Central memory CD8-positive, alpha-beta T cell (primary cell): ENCODE results near the gene GPR108.
"Not testable (repeated sequence)": the region's sequence is repeated elsewhere in the genome, so short reads cannot be mapped to it uniquely, and the experiment has no call there.

ENCODE experiments used
- ATAC-seq: fragments of 150-1000 bp; cut with Tn5 transposase; replicated peaks from 2 replicates; pipeline ENCODE4 v1.10.0; 2022; ENCODE audit warnings: mild to moderate bottlenecking, moderate FRiP score, moderate number of reproducible peaks; ENCODE audit not compliant: poor library complexity, severe bottlenecking; ENCODE audit errors: extremely low read depth
- DNase-seq, 2 donors: peaks; one replicate each; pipeline ENCODE4 v3.0.0; 2021; ENCODE audit warnings: low spot score in 2 of 2
- H3K27ac Mint-ChIP-seq: one replicate; pipeline ENCODE4 v1.8.0; 2022; ENCODE audit warnings: low read depth, mild to moderate bottlenecking, moderate library complexity, mixed read lengths
- H3K27me3 Mint-ChIP-seq: one replicate; pipeline ENCODE4 v1.8.0; 2022; ENCODE audit warnings: mixed read lengths
- H3K36me3 Mint-ChIP-seq: one replicate; pipeline ENCODE4 v1.8.0; 2022; ENCODE audit warnings: mild to moderate bottlenecking, moderate library complexity, mixed read lengths; ENCODE audit not compliant: insufficient read depth
- H3K4me1 Mint-ChIP-seq: one replicate; pipeline ENCODE4 v1.8.0; 2022; ENCODE audit warnings: mixed read lengths
- H3K4me3 Mint-ChIP-seq: one replicate; pipeline ENCODE4 v1.8.0; 2022; ENCODE audit warnings: mild to moderate bottlenecking, moderate library complexity, mixed read lengths
- H3K9me3 Mint-ChIP-seq: one replicate; pipeline ENCODE4 v1.8.0; 2022; ENCODE audit warnings: mixed read lengths

Gene GPR108

DNA sequence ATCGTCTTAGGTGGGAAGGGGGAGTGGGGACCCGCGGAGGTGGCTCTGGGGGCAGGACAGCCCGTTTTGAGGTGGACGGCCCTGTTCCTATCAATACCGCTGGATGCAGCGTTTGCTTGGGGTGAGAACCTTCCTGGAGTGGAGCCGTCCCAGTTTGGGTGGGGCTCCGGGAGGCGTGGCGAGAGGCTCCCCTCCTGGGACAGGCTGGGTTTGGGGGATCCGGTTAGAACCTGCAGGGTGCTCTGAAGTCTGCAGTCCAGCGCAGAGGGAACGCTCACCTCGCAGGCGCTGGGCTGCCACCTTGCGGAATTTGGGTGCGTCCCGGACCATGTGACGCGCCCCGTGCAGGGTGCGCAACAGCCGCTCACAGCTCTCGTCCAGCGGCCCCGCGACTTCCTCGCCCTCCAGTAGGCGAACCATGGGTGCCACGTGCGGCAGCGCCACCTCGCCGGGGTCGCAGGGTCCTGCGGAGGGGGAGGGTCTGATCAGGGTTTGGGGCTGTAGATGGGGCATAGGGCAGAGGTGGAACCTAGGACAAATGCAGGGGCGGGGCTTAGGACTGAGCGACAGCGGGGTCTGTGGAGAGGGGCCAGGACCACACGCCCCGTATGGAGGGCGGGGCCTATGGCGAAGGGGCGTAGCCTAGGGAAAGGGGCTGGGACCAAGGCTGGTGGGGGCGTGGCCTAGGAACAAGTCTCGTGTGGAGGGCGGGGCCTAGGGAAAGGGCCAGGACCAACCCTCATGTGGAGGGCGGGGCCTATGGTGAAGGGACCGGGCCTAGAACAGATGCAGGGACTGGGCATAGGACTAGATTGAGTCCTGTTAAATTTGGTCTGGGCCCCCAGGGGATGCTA lies 16.0 kb upstream of the GPR108 start:
- Mint-ChIP-seq H3K27me3 (no peaks in the 10 kb centered on the region), H3K27ac (peak overlapping the region; percentile 83), H3K4me3 (peak overlapping the region; percentile 79), H3K9me3 (no peaks in the 10 kb centered on the region), H3K4me1 (peaks cover 16% of the 10 kb centered on the region), H3K36me3 (peaks cover 38% of the 10 kb centered on the region)
- DNase-seq (peak in 1 of 2 donors; percentile 74), ATAC-seq (peak; percentile 94)

DNA sequence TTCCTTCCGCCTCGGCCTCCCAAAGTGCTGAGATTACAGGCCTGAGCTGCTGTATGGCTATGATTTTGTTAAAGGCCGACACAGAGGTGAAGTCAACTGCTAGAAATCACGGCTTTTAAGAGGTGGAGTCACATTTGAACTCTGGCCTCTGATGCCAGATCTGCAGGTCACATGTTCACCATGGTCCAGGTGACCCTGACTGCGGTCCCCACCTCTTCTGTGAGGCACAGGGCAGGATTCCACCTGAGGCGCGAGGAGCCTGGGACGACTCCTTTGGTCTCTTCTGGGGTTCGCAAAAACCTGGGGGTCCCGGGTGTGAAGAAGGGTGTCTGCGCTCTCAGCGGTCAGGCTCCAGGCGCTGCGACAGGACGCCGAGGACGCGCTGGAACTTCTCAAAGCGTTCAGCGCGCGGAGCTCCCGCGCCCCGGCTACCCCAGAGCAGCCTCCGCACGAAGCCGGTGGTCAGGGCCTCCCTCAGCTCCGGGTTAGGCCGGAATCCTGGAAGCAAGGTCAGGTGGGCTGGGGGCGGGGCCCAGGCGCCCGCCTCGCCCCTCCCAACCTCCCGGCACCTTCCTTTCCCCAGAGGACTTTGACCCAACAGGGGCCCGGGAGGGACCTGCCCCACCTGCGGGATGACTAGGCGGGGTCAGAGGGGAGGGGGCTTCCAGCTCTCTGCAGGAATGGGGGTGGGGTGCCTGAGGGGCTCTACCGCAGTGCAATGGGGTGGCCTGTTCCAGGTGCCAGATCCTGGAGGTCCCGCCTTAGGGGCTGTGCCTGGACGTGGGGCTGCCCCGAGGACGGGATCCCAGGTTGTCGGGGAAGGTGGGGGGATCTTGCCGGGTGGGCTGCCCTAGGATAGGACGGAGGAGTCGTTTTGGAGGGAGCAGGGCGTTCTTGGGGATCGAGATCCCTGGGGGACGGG lies 15.1 kb upstream of the GPR108 start:
- peak overlapping the region; percentile 83 for H3K27ac Mint-ChIP-seq
- no peak for ATAC-seq

DNA sequence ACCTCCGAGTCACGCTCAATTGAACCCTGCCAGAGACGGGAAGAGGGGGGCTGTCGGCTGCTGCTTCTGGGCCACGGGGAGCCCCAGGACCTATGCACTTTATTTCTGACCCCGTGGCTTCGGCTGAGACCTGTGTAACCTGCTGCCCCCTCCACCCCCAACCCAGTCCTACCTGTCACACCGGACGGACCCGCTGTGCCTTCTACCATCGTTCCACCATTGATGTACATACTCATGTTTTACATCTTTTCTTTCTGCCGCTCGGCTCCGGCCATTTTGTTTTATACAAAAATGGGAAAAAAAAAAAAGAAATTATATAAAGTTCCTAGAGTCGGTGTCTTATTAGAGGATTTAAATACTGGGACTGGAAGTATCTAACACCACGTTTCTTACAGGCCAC lies 13.8 kb upstream of the GPR108 start:
- DNase-seq: no peak
- ATAC-seq: no peak
- H3K4me3 Mint-ChIP-seq: no peak overlapping the region
- peaks cover 39% of the 10 kb centered on the region for H3K36me3 Mint-ChIP-seq
- no peaks in the 10 kb centered on the region for H3K27me3 Mint-ChIP-seq
- H3K9me3 Mint-ChIP-seq: no peaks in the 10 kb centered on the region
- H3K4me1 Mint-ChIP-seq: peaks cover 15% of the 10 kb centered on the region
- no peak overlapping the region for H3K27ac Mint-ChIP-seq

More for the DNA sequence above, 15.1 kb upstream of the GPR108 start:
- DNase-seq: no peak
- no peaks in the 10 kb centered on the region for H3K9me3 Mint-ChIP-seq
- peak overlapping the region; percentile 79 for H3K4me3 Mint-ChIP-seq
- peaks cover 36% of the 10 kb centered on the region for H3K36me3 Mint-ChIP-seq
- peaks cover 15% of the 10 kb centered on the region for H3K4me1 Mint-ChIP-seq
- no peaks in the 10 kb centered on the region for H3K27me3 Mint-ChIP-seq

DNA sequence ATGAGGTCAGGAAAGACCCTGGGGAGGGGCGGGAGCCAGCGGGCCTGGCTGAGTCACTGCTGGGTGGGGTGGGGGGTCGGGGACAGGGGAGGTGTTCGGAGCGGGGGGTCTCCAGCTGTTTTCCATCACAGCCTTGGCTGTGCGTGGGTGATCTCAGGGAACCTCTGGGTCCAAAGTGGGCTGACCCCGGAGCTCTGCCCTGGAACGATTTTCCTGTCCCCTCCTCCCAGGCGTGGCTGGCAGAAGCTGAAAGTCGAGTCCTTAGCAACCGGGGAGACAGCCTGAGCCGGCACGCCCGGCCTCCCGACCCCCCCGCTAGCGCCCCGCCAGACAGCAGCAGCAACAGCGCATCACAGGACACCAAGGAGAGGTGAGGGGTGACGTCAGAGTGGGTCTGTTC lies 12.7 kb upstream of the GPR108 start:
- no peak for ATAC-seq
- Mint-ChIP-seq H3K36me3 (peaks cover 42% of the 10 kb centered on the region), H3K4me3 (no peak overlapping the region), H3K4me1 (peaks cover 15% of the 10 kb centered on the region), H3K9me3 (no peaks in the 10 kb centered on the region), H3K27ac (no peak overlapping the region), H3K27me3 (no peaks in the 10 kb centered on the region)
- no peak for DNase-seq

DNA sequence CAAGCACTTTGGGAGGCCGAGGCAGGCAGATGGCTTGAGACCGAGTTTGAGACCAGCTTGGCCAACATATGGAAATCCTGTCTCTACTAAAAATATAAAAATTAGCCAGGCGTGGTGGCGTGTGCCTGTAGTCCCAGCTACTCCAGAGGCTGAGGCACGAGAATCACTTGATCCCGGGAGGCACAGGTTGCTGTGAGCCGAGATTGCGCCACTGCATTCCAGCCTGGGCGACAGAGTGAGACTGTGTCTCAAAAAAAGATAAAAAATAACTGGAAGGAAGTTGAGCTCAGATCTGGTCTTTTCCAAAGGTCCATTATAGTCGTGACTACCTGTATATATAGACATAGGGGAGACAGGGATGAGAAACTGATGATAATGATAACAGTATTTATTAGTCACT lies 11.2 kb upstream of the GPR108 start:
- not testable (repeated sequence) for DNase-seq, H3K9me3 Mint-ChIP-seq, H3K27ac Mint-ChIP-seq, ATAC-seq, H3K27me3 Mint-ChIP-seq, H3K4me3 Mint-ChIP-seq
- Mint-ChIP-seq H3K36me3 (peaks cover 37% of the 10 kb centered on the region), H3K4me1 (peaks cover 16% of the 10 kb centered on the region)

DNA sequence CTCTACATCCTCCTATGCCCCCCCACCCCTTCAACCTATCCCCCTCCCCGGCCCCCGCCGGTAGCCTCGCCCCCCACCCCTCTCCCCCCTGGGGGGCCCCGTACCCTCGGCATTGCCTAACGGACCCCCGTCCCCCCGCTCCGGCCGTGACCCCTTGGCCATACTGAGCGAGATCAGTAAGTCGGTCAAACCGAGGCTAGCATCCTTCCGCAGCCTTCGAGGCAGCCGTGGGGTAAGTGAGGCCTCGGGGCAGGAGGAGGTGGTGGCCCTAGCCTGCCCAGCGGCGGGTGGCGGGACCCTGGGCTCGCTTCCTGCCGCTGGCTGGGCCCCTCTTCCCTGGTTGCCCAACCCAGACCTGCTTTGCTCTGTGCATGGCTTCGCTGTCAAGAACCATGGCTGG lies 8.6 kb upstream of the GPR108 start:
- no peaks in the 10 kb centered on the region for H3K27me3 Mint-ChIP-seq
- DNase-seq (no peak), ATAC-seq (no peak)
- peaks cover 12% of the 10 kb centered on the region for H3K4me1 Mint-ChIP-seq
- H3K27ac Mint-ChIP-seq: peak overlapping the region; percentile 36
- H3K4me3 Mint-ChIP-seq: no peak overlapping the region
- H3K9me3 Mint-ChIP-seq: no peaks in the 10 kb centered on the region
- H3K36me3 Mint-ChIP-seq: peaks cover 28% of the 10 kb centered on the region

DNA sequence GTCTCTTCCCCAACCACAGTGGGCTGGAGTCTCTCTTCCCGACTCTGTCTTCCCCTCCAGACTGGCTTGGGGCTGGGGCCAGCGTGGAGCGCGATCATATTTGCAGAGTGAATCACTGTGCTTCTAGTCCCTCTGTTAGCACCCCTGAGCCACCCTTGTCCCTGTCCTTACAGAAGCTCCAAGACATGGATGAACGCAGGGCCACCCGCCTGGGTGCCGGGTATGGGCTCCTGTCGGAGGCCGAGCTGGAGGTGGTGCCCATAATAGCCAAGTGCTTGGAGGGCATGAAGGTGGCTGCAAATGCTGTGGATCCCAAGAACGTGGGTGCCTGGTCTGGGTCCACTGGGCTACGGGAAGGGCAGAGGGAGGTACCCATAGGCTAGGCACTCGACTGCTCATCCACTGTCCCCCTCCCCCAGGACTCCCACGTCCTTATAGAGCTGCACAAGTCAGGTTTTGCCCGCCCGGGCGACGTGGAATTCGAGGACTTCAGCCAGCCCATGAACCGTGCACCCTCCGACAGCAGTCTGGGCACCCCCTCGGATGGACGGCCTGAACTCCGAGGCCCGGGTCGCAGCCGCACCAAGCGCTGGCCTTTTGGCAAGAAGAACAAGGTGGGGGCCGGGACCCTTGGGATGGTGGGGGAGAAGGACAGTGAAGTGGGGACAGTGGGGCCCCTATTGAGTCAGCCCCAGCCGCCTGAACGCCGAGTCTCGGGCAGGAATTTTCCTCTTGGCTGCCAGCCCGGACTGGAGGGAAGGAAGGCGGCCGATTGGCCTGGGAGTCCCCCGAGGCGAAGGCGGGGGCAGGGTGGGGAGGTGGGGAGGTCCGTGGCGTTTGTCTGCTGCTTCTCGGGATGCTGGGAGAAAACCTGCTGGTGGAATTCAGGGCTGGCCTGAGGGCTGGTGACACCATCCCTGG lies 7.3 kb upstream of the GPR108 start:
- Mint-ChIP-seq H3K27ac (no peak overlapping the region), H3K27me3 (no peaks in the 10 kb centered on the region), H3K4me3 (no peak overlapping the region), H3K9me3 (no peaks in the 10 kb centered on the region), H3K4me1 (peaks cover 14% of the 10 kb centered on the region), H3K36me3 (peaks cover 25% of the 10 kb centered on the region)
- ATAC-seq (no peak), DNase-seq (no peak)

DNA sequence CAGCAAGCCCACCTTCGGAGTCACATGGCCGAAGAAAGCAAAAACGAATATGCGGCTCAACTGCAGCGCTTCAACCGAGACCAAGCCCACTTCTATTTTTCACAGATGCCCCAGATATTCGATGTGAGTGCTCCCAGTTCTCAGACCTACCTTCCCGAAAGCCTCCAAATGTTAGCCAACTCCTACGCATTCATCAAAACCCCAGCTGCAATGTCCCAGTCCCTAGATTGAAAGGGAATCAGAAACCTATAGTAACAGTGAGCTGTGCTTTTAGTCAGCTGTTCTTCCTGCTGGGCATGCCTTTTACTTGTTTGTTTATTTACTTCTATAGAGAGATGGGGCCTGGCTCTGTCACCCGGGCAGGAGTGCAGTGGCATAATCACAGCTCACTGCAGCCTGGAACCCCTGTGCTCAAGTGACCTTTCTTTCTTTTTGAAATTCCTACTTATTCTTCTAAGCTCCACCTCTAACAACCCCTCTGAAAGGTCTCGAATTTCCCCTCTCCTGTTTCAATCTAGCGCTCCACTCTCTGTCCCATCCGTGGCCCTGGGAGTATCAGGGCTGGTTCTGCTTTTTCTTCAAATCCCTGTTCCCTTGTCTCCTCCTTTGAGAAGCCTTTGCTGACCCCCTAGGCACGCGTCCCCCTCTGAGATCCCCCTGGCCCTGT lies 6.5 kb upstream of the GPR108 start:
- ATAC-seq (no peak), DNase-seq (no peak)
- H3K36me3 Mint-ChIP-seq: peaks cover 20% of the 10 kb centered on the region
- H3K4me1 Mint-ChIP-seq: peaks cover 20% of the 10 kb centered on the region
- no peaks in the 10 kb centered on the region for H3K9me3 Mint-ChIP-seq
- H3K27ac Mint-ChIP-seq: no peak overlapping the region
- no peak overlapping the region for H3K4me3 Mint-ChIP-seq
- H3K27me3 Mint-ChIP-seq: no peaks in the 10 kb centered on the region

DNA sequence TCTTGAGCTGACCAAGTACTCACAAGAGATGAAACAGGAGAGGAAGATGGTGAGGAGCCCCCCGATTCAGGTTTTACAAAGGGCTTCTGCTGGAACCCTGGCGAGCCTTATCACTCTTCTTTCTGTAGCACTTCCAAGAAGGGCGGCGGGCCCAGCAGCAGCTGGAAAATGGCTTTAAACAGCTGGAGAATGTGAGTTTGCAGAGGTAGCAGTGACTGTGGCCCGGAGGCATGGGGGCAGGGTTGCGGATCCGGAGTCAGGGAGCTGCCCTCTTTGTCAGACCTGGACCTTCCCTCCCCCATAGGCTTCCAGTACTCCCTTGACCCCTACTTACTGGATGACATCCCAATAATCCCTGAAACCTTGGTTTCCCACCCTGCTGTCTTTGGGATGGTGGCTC lies 5.7 kb upstream of the GPR108 start:
- Mint-ChIP-seq H3K4me1 (peaks cover 28% of the 10 kb centered on the region), H3K27ac (no peak overlapping the region), H3K4me3 (no peak overlapping the region), H3K9me3 (no peaks in the 10 kb centered on the region), H3K36me3 (peaks cover 16% of the 10 kb centered on the region), H3K27me3 (no peaks in the 10 kb centered on the region)
- DNase-seq (no peak), ATAC-seq (no peak)

DNA sequence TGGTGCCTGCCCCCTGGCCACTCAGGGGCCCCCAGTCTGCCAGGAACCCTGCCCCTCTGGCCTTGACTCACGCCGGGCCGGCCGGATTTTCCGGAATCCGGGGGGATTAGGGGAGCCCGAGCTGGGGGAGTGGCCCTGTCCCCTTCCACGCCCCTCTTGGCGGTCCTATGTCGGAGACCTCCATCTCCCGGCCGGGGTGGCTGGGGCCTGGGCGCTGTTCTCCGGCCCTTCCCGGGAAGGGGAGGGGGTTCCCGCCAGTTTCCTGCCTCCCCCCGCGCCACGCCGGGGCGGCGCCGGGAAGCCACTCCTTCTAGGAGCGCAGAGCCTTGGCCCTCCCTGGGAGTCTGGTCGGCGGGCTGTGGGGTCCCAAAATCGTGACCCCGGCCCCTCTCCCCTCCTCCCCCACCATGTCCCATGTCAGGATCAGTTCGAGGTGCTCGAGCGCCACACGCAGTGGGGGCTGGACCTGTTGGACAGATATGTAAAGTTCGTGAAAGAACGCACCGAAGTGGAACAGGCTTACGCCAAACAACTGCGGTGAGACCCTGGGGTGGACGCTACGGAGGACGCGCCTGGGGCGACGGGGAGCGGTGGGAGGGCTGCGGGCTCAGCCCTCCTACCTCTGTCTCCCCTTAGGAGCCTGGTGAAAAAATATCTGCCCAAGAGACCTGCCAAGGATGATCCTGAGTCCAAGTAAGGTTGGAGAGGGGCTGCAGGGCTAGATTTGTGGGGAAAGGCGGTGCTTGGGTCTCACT lies 3.4 kb upstream of the GPR108 start:
- no peak overlapping the region for H3K27ac Mint-ChIP-seq

DNA sequence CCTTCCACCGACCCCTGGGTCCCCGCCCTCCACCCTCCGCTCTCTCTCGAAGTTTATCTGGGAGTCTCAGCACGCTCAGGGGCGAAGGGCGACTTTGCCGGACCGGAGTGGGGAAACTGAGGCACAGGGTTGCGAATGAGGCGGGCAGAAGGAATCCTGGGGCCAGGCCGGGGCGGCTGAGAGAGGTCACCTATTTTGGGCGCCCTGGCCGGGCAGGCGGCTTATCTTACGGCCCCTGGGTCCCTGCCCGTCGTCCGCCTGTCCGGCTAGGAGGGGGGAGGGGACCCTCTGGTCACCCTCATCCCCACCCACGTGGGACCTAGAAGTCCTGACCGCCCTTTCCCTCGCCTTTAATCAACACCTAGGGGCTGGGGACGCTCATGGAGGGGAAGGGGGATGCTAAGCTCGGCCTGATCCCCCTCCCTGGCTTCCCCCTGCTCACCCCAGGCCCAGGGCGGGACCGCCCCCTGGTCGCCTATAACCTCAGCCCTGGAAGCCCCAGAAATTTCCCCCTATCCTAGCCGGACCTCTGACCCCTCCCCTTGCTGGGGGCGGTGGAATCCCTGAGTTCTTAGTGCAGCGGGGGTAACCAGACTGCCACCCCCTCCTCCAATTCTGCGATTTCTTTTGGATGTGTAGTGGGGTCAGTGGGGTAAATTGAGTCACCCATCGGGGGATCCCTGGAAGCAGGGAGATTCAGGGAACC lies 2.7 kb upstream of the GPR108 start:
- Mint-ChIP-seq H3K4me1 (peaks cover 43% of the 10 kb centered on the region), H3K27ac (no peak overlapping the region)

More for the DNA sequence above, 3.4 kb upstream of the GPR108 start:
- peaks cover 42% of the 10 kb centered on the region for H3K4me1 Mint-ChIP-seq
- peak overlapping the region; percentile 89 for H3K4me3 Mint-ChIP-seq
- ATAC-seq (no peak), DNase-seq (no peak)
- H3K36me3 Mint-ChIP-seq: peaks cover 16% of the 10 kb centered on the region
- H3K27me3 Mint-ChIP-seq: no peaks in the 10 kb centered on the region
- H3K9me3 Mint-ChIP-seq: no peaks in the 10 kb centered on the region

More for the DNA sequence above, 2.7 kb upstream of the GPR108 start:
- no peak for ATAC-seq
- H3K36me3 Mint-ChIP-seq: peaks cover 13% of the 10 kb centered on the region
- peak overlapping the region; percentile 89 for H3K4me3 Mint-ChIP-seq
- no peaks in the 10 kb centered on the region for H3K27me3 Mint-ChIP-seq
- no peaks in the 10 kb centered on the region for H3K9me3 Mint-ChIP-seq
- DNase-seq: no peak
